ENCODE results near the gene ANKRD11. TPM values are rescaled to one million over a fixed set of nuclear protein-coding genes. Genes with fewer than 3 reads are reported as not detected.

The ANKRD11 gene
- polyA plus RNA-seq, 1 donor from 2014 or later = 32.5 TPM

DNA sequence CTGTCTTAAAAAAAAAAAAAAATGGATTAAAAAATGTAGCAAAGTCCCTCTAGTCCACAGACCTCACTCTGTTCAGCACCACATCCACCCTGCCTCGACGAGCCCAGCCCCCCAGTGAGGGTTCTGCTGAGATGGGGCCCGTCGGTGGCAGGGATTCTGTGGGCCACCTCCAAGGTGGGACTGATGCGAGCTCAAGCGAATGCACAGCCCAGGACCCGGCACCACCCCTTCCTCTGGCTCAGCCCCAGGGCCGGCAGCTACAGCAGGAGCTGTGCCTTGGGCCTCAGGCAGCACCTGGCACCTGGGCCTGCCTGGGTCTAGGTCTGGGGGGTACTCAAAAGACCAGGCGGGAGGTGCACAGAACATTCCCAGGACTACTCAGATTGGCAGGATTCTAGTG, 213.3 kb downstream of the ANKRD11 start:
- TF ChIP-seq EP300 (conservative IDR thresholded peaks at IDR 0.05; ENCODE audit: poor library complexity, severe bottlenecking) = no peak
- TF ChIP-seq RAD21 (conservative IDR thresholded peaks at IDR 0.05) = no peak
- TF ChIP-seq EZH2 (IDR thresholded peaks at IDR 0.05; ENCODE audit: borderline replicate concordance, insufficient read depth, low read length, poor library complexity, severe bottlenecking) = no peak
- Histone ChIP-seq H3K27ac (ENCODE audit: low read length) (no peak overlapping the region), H3K79me2 (replicated peaks; ENCODE audit: insufficient read depth, low read length) (no peaks in the 10 kb centered on the region), H4K20me1 (ENCODE audit: insufficient read depth) (no peaks in the 10 kb centered on the region), H3K4me3 (ENCODE audit: low read length) (no peak overlapping the region), H3K36me3 (ENCODE audit: insufficient read depth, low read length) (peaks cover 5% of the 10 kb centered on the region), H3K4me2 (ENCODE audit: low read length) (no peak overlapping the region), H3K9ac (ENCODE audit: low read length) (no peak overlapping the region), H3F3A (ENCODE audit: insufficient read depth, low read length, poor library complexity, severe bottlenecking) (no peaks in the 10 kb centered on the region), H3K9me3 (ENCODE audit: low read length) (no peaks in the 10 kb centered on the region), H3K27me3 (ENCODE audit: insufficient read depth, low read depth, low read length) (no peaks in the 10 kb centered on the region), H2AFZ (ENCODE audit: low read depth, low read length) (no peak overlapping the region), H3K9me2 (ENCODE audit: insufficient read depth, low read length) (no peaks in the 10 kb centered on the region)

DNA sequence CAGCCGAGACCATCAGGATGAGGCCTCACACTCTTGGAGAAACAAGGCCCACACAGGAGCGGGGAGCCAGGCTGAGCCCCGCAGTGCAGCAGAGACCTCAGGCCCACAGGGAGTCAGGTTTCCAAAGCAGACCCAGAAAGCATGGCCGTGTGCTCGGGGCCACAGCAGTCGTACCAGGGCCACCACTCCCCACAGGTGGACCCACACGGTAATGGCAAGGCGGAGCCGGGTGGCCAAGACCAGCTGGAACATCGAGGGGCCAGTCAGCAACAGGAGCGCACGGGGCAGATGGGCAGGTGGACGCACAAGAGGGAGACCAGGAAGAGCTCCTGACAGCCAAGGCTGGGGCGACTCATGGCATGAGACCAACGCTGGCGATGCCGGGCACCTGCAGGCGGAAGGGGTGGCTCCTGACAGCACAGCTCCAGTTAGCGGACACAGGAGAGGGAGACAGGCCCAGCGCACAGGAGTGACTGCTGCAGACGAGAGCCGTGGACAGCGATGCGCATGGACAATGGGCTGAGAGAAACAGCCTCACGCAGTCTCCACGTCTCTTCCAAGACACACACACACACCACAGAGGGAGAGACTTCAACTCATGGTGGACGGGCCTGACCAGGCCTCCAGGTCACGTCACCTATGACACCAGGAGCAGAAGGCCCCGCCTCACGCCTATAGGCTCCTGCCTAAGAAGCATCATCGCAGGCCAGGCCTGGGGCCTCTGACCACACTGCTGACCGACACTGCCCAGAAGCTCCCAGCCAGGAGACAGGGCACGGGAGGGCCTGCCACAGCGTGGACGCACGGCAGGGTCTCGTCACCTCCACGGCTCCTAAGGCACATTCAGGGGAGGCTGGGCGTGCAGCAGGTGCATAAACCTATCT, 214.3 kb downstream of the ANKRD11 start:
- no peak for TF ChIP-seq RAD21 (conservative IDR thresholded peaks at IDR 0.05)
- no peak for TF ChIP-seq POLR2AphosphoS5 (IDR thresholded peaks at IDR 0.05)
- TF ChIP-seq CTCF (IDR thresholded peaks at IDR 0.05; ENCODE audit: poor library complexity, severe bottlenecking) = no peak
- no peak for TF ChIP-seq TAF1 (IDR thresholded peaks at IDR 0.05; ENCODE audit: low read depth)
- no peak for TF ChIP-seq EZH2 (IDR thresholded peaks at IDR 0.05; ENCODE audit: borderline replicate concordance, insufficient read depth, low read length, poor library complexity, severe bottlenecking)
- no peak for TF ChIP-seq EP300 (conservative IDR thresholded peaks at IDR 0.05; ENCODE audit: poor library complexity, severe bottlenecking)
- TF ChIP-seq, protein P1, sequence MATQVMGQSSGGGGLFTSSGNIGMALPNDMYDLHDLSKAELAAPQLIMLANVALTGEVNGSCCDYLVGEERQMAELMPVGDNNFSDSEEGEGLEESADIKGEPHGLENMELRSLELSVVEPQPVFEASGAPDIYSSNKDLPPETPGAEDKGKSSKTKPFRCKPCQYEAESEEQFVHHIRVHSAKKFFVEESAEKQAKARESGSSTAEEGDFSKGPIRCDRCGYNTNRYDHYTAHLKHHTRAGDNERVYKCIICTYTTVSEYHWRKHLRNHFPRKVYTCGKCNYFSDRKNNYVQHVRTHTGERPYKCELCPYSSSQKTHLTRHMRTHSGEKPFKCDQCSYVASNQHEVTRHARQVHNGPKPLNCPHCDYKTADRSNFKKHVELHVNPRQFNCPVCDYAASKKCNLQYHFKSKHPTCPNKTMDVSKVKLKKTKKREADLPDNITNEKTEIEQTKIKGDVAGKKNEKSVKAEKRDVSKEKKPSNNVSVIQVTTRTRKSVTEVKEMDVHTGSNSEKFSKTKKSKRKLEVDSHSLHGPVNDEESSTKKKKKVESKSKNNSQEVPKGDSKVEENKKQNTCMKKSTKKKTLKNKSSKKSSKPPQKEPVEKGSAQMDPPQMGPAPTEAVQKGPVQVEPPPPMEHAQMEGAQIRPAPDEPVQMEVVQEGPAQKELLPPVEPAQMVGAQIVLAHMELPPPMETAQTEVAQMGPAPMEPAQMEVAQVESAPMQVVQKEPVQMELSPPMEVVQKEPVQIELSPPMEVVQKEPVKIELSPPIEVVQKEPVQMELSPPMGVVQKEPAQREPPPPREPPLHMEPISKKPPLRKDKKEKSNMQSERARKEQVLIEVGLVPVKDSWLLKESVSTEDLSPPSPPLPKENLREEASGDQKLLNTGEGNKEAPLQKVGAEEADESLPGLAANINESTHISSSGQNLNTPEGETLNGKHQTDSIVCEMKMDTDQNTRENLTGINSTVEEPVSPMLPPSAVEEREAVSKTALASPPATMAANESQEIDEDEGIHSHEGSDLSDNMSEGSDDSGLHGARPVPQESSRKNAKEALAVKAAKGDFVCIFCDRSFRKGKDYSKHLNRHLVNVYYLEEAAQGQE (IDR thresholded peaks at IDR 0.05; ENCODE audit: borderline replicate concordance) = no peak
- no peak for TF ChIP-seq SMC3 (conservative IDR thresholded peaks at IDR 0.05; ENCODE audit: poor library complexity)
- TF ChIP-seq MXI1 (conservative IDR thresholded peaks at IDR 0.05; ENCODE audit: poor library complexity, severe bottlenecking) = no peak
- Histone ChIP-seq H3K27ac (ENCODE audit: low read length) (no peak overlapping the region), H4K20me1 (ENCODE audit: insufficient read depth) (no peaks in the 10 kb centered on the region), H3K9me2 (ENCODE audit: insufficient read depth, low read length) (no peaks in the 10 kb centered on the region), H3K9me3 (ENCODE audit: low read length) (no peaks in the 10 kb centered on the region), H3K4me2 (ENCODE audit: low read length) (no peak overlapping the region), H3K79me2 (replicated peaks; ENCODE audit: insufficient read depth, low read length) (no peaks in the 10 kb centered on the region), H3K36me3 (ENCODE audit: insufficient read depth, low read length) (peaks cover 5% of the 10 kb centered on the region), H3K4me3 (ENCODE audit: low read length) (no peak overlapping the region), H3K27me3 (ENCODE audit: insufficient read depth, low read depth, low read length) (no peaks in the 10 kb centered on the region), H3K9ac (ENCODE audit: low read length) (no peak overlapping the region), H2AFZ (ENCODE audit: low read depth, low read length) (no peak overlapping the region), H3F3A (ENCODE audit: insufficient read depth, low read length, poor library complexity, severe bottlenecking) (no peaks in the 10 kb centered on the region)
